ENCODE data around the gene INHBB.

DNA sequence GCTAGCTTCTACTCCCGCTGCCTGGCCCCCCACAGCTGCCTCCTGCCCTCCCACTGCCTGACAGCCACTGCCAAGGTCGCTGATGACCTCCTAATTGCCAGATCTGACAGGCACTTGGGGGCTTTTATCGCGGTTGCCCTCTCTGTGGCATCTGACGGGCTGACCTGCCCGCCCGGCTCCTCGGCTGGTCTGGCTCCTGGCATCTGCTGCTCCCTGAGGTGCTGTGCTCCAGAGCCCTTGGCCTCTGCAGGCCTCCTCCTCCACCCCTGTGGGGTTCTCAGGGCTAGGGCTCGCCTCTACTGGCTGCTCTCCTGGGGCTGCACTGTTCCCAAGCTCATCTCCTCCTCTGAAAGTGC is 43.1 kb downstream of the INHBB start:
- TF ChIP-seq, protein P1, sequence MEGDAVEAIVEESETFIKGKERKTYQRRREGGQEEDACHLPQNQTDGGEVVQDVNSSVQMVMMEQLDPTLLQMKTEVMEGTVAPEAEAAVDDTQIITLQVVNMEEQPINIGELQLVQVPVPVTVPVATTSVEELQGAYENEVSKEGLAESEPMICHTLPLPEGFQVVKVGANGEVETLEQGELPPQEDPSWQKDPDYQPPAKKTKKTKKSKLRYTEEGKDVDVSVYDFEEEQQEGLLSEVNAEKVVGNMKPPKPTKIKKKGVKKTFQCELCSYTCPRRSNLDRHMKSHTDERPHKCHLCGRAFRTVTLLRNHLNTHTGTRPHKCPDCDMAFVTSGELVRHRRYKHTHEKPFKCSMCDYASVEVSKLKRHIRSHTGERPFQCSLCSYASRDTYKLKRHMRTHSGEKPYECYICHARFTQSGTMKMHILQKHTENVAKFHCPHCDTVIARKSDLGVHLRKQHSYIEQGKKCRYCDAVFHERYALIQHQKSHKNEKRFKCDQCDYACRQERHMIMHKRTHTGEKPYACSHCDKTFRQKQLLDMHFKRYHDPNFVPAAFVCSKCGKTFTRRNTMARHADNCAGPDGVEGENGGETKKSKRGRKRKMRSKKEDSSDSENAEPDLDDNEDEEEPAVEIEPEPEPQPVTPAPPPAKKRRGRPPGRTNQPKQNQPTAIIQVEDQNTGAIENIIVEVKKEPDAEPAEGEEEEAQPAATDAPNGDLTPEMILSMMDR (IDR thresholded peaks at IDR 0.05 in 2 of 3, conservative IDR thresholded peaks at IDR 0.05 in 1 of 3; ENCODE audit: insufficient read depth in 2 of 3, low read depth in 1 of 3, low read length in 3 of 3), result no peak
- TF ChIP-seq CHD2 (IDR thresholded peaks at IDR 0.05; ENCODE audit: low read depth, low read length) (no peak), HOMEZ (CRISPR knock-in tag; IDR thresholded peaks at IDR 0.05) (no peak), CC2D1A (IDR thresholded peaks at IDR 0.05) (no peak), HMG20B (CRISPR knock-in tag; IDR thresholded peaks at IDR 0.05) (no peak)

All from K562 (cell line).